Activated CD8-positive, alpha-beta T cell treated with anti-CD3 and anti-CD28 coated beads for 36 hours (primary cell): ENCODE measurements around the gene S100A7A. TPM values are rescaled to one million over a fixed set of nuclear protein-coding genes. Genes with fewer than 3 reads are reported as not detected.
A peak's percentile ranks its signal among the peaks of the same experiment; 100 is the strongest.
"Not testable (repeated sequence)": the region's sequence is repeated elsewhere in the genome, so short reads cannot be mapped to it uniquely, and the experiment has no call there.

Experiments
- ATAC-seq: fragments of 200-7000 bp; cut with Tn5 transposase; one replicate; pipeline ENCODE4 v1.10.0; 2021; ENCODE audit warnings: mild to moderate bottlenecking, moderate library complexity
- CTCF ChIA-PET: fragments of 350-600 bp; sonication (Branson Sonifier 250); formaldehyde crosslinking; loops from one replicate; lab custom pipeline; 2021; ENCODE audit warnings: antibody characterized with exemption; lab: Charles Lee
- POLR2A ChIA-PET: fragments of 350-600 bp; sonication (Branson Sonifier 250); formaldehyde crosslinking; loops from one replicate; lab custom pipeline; 2021; ENCODE audit warnings: antibody characterized with exemption; lab: Charles Lee
- DNase-seq: peaks from one replicate; pipeline ENCODE4 v3.0.0-alpha.2; 2020
- H3K27ac Mint-ChIP-seq: one replicate; pipeline ENCODE4 v1.8.0; 2021; ENCODE audit warnings: mild to moderate bottlenecking, mixed read lengths
- H3K27me3 Mint-ChIP-seq: one replicate; pipeline ENCODE4 v1.8.0; 2021; ENCODE audit warnings: mixed read lengths
- H3K36me3 Mint-ChIP-seq: one replicate; pipeline ENCODE4 v1.8.0; 2021; ENCODE audit warnings: low read depth, mixed read lengths
- H3K4me1 Mint-ChIP-seq: one replicate; pipeline ENCODE4 v1.8.0; 2021; ENCODE audit warnings: low read depth, mixed read lengths
- H3K4me3 Mint-ChIP-seq: one replicate; pipeline ENCODE4 v1.8.0; 2021; ENCODE audit warnings: mild to moderate bottlenecking, moderate library complexity, mixed read lengths
- H3K9me3 Mint-ChIP-seq: one replicate; pipeline ENCODE4 v1.8.0; 2021; ENCODE audit warnings: mixed read lengths
- intact Hi-C: fragments of 100-400 bp; cut with micrococcal nuclease; formaldehyde crosslinking; loops from one replicate; pipeline ENCODE4 v1.10.0; 2022
- total RNA-seq, 2 experiments: library from RNA; stranded (reverse); gene quantifications; one replicate each; pipeline ENCODE4 v1.2.3, GENCODE V29; 2021
- TF ChIP-seq, protein P1 (sequence below): fragments of 200-600 bp; IDR thresholded peaks from one replicate; pipeline ENCODE4 v1.8.0; 2022; ENCODE audit warnings: antibody characterized with exemption, mild to moderate bottlenecking

S100A7A gene
- total RNA-seq, 2 experiments from 2014 or later: not detected

DNA sequence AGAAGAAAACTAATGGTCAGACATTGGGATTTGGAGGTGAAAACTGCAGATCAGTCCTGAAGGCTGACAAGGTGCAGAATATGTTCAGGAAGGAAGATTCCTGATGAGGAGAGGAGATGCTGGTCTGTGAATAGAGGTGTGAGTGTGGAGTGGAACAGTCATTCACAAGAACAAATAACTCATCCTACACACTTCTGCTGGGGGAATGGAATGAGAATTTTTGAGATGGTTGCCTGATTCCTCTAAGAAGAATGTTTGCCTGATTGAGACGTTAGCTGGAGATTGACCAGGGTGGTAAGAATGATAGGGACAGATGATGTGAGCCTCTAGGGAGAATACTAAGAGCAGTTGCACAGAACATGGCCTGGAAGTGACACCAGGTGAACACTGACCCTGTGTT, 40.1 kb downstream of the S100A7A start:
- Mint-ChIP-seq H3K27me3 (peaks cover 18% of the 10 kb centered on the region), H3K36me3 (no peaks in the 10 kb centered on the region), H3K4me1 (no peaks in the 10 kb centered on the region), H3K4me3 (no peak overlapping the region), H3K9me3 (no peaks in the 10 kb centered on the region), H3K27ac (no peak overlapping the region)
- ChIA-PET POLR2A (no interaction called here), CTCF (interaction anchor here (1.2 to 1.3 kb wide), 2 partner anchors 9 to 38 kb away, joined by 4 to 5 read pairs; no protein-coding TSS in a partner anchor)
- no peak for ATAC-seq
- no peak for DNase-seq
- intact Hi-C loops: no loop called here
- TF ChIP-seq, protein P1, sequence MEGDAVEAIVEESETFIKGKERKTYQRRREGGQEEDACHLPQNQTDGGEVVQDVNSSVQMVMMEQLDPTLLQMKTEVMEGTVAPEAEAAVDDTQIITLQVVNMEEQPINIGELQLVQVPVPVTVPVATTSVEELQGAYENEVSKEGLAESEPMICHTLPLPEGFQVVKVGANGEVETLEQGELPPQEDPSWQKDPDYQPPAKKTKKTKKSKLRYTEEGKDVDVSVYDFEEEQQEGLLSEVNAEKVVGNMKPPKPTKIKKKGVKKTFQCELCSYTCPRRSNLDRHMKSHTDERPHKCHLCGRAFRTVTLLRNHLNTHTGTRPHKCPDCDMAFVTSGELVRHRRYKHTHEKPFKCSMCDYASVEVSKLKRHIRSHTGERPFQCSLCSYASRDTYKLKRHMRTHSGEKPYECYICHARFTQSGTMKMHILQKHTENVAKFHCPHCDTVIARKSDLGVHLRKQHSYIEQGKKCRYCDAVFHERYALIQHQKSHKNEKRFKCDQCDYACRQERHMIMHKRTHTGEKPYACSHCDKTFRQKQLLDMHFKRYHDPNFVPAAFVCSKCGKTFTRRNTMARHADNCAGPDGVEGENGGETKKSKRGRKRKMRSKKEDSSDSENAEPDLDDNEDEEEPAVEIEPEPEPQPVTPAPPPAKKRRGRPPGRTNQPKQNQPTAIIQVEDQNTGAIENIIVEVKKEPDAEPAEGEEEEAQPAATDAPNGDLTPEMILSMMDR: no peak

DNA sequence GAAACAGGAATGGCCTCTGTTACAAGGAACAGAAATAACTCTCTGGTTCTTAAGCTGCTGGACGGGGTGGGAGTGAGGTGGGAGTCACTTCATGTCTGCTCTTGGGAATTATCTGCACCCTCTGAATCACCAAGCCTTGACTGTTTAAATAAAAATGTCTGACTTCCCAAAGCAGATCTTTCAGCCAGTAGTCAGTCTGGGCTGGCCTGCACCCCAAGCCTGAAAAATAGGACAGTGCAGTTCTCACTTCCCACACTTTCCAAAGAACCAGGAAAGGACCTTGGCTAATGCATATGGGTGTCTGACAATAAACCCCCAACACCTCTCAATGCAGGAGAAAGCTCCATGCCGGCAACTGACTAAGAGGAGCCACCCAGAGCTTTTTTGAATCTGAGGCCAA, 43.3 kb downstream of the S100A7A start:
- intact Hi-C loops: no loop called here
- Mint-ChIP-seq H3K27ac (no peak overlapping the region), H3K36me3 (no peaks in the 10 kb centered on the region), H3K4me3 (no peak overlapping the region), H3K27me3 (peaks cover 13% of the 10 kb centered on the region), H3K4me1 (no peaks in the 10 kb centered on the region), H3K9me3 (no peaks in the 10 kb centered on the region)
- ChIA-PET CTCF (no interaction called here), POLR2A (interaction anchor here (1.1 kb wide), 1 partner anchor 16 kb away, joined by 3 read pairs; no protein-coding TSS in a partner anchor)
- no peak for ATAC-seq
- TF ChIP-seq, protein P1: no peak
- no peak for DNase-seq

GRCh38 chr1:153460551-153460950, 44.2 kb downstream of the S100A7A start, which contains the start of gene S100A7:
S100A7 (minus strand) TSS chr1:153460651; CDS start chr1:153459013, 1,638 bp downstream.
- Mint-ChIP-seq H3K4me1 (no peaks in the 10 kb centered on the region), H3K27me3 (peaks cover 13% of the 10 kb centered on the region), H3K27ac (no peak within 1 kb of the TSS), H3K36me3 (no peaks in the 10 kb centered on the region), H3K4me3 (no peak within 1 kb of the TSS), H3K9me3 (no peaks in the 10 kb centered on the region)
- DNase-seq (no peak), ATAC-seq (no peak)
- intact Hi-C loops: no loop called here
- TF ChIP-seq, protein P1: no peak
- CTCF ChIA-PET: no interaction called here
- POLR2A ChIA-PET: interaction anchor here (1.1 kb wide), 1 partner anchor 17 kb away, joined by 3 read pairs; no protein-coding TSS in a partner anchor

- POLR2A ChIA-PET, ATAC-seq, H3K9me3 Mint-ChIP-seq, H3K27ac Mint-ChIP-seq, CTCF ChIA-PET, intact Hi-C loops, H3K4me1 Mint-ChIP-seq, H3K36me3 Mint-ChIP-seq, H3K4me3 Mint-ChIP-seq, DNase-seq: not testable (repeated sequence)
- peaks cover 14% of the 10 kb centered on the region for H3K27me3 Mint-ChIP-seq
These were observed 46.4 kb downstream of the S100A7A start for GRCh38 chr1:153462741-153463140.

DNA sequence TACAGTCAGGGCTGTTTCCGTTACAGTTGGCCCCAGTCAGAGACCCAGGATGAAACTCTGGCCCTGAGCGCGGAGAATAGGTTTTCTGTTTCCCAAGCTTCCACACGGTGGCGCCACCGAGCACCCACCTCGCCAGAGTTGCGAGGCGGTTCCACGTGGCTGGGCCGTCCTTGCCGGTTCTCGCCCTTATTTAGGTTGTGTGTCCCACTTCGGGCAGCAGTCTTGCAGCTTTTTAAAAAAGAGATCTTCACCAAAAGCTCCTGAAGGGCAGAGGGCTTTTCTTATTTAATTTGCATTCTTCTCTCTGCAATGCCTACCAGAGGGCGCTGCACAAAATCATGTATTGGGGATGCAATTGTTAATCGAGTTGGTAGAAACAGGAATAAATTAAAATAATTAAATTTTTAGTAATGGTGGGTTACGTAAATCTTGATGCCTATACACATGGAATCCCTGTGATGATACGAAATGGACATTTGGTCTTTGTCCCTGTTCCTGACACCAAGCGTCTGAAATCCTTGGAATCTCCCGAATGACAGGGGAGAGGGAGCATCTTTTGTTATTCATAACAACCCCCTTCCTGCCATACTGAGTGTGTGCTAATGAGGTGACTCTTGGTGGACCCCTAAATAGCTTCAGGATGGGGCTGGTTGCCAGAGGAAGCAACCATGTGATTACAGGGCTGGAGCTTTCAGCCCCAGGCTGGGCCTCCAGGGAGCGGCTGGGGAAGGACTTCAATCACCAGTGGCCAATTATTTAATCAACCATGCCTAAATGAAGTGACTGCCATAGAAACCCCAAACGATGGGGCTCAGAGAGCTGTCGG, 49.7 kb downstream of the S100A7A start:
- Mint-ChIP-seq H3K27me3 (peaks cover 16% of the 10 kb centered on the region), H3K4me3 (no peak overlapping the region), H3K36me3 (no peaks in the 10 kb centered on the region), H3K27ac (no peak overlapping the region), H3K4me1 (no peaks in the 10 kb centered on the region), H3K9me3 (peaks cover 5% of the 10 kb centered on the region)
- ChIA-PET POLR2A (interaction anchor here (0.8 kb wide), 1 partner anchor 28 kb away, joined by 3 read pairs; no protein-coding TSS in a partner anchor), CTCF (interaction anchor here (0.7 to 6.1 kb wide), 23 partner anchors 10 to 152 kb away, joined by 3 to 43 read pairs (median 4); partner anchors contain the start of gene S100A12)
- TF ChIP-seq, protein P1: peak; percentile 87
- peak; percentile 78 for ATAC-seq
- DNase-seq: peak; percentile 73
- intact Hi-C loops: no loop called here
